HTR-8/SVneo (cell line): ENCODE results near the gene PEAK1.

Experiments used
- DNase-seq: peaks from one replicate; pipeline ENCODE4 v3.0.0; 2011; ENCODE audit warnings: low spot score, mixed read lengths; ENCODE audit not compliant: insufficient read length
- FAIRE-seq: peaks from 2 replicates; lab custom pipeline; 2011; peaks lifted over from hg19 to GRCh38; lab: Jason Lieb, UNC

PEAK1 gene

GRCh38 chr15:77145370-77145769 lies 274.5 kb downstream of the PEAK1 start:
- DNase-seq (no peak), FAIRE-seq (no peak)

GRCh38 chr15:77144492-77145070 lies 275.3 kb downstream of the PEAK1 start:
- peak; percentile 75 for FAIRE-seq
- peak; percentile 47 for DNase-seq

GRCh38 chr15:77144026-77144425 lies 275.9 kb downstream of the PEAK1 start:
- no peak for DNase-seq
- FAIRE-seq, result no peak

GRCh38 chr15:77143616-77144015 lies 276.3 kb downstream of the PEAK1 start:
- FAIRE-seq (no peak), DNase-seq (no peak)

GRCh38 chr15:77143191-77143590 lies 276.7 kb downstream of the PEAK1 start:
- DNase-seq (no peak), FAIRE-seq (no peak)

GRCh38 chr15:77140220-77140619 lies 279.7 kb downstream of the PEAK1 start:
- no peak for DNase-seq

GRCh38 chr15:77139312-77139711 lies 280.6 kb downstream of the PEAK1 start:
- DNase-seq (no peak), FAIRE-seq (no peak)

More at GRCh38 chr15:77140220-77140619, 279.7 kb downstream of the PEAK1 start:
- FAIRE-seq, result no peak

GRCh38 chr15:77138167-77138522 lies 281.8 kb downstream of the PEAK1 start:
- no peak for DNase-seq
- no peak for FAIRE-seq

GRCh38 chr15:77135181-77135580 lies 284.7 kb downstream of the PEAK1 start:
- FAIRE-seq (no peak), DNase-seq (no peak)

GRCh38 chr15:77130315-77130930 lies 289.5 kb downstream of the PEAK1 start:
- FAIRE-seq, result no peak
- no peak for DNase-seq

GRCh38 chr15:77127626-77128025 lies 292.3 kb downstream of the PEAK1 start:
- no peak for DNase-seq
- FAIRE-seq, result no peak

- FAIRE-seq (no peak), DNase-seq (no peak)
Measured at GRCh38 chr15:77126529-77127326, 293.2 kb downstream of the PEAK1 start.

- no peak for FAIRE-seq
- no peak for DNase-seq
Measured at GRCh38 chr15:77123854-77124253, 296.1 kb downstream of the PEAK1 start.

- no peak for FAIRE-seq
- no peak for DNase-seq
Measured at GRCh38 chr15:77122576-77122975, 297.3 kb downstream of the PEAK1 start.

GRCh38 chr15:77121599-77121998 lies 298.3 kb downstream of the PEAK1 start:
- DNase-seq (no peak), FAIRE-seq (no peak)

GRCh38 chr15:77120576-77120975 lies 299.3 kb downstream of the PEAK1 start:
- no peak for FAIRE-seq

GRCh38 chr15:77119446-77119845 lies 300.5 kb downstream of the PEAK1 start:
- no peak for FAIRE-seq
- no peak for DNase-seq

More at GRCh38 chr15:77120576-77120975, 299.3 kb downstream of the PEAK1 start:
- DNase-seq, result no peak

GRCh38 chr15:77118882-77119321 lies 301.0 kb downstream of the PEAK1 start:
- FAIRE-seq, result no peak
- DNase-seq, result peak; percentile 59

GRCh38 chr15:77115179-77115578 lies 304.7 kb downstream of the PEAK1 start:
- DNase-seq (no peak), FAIRE-seq (no peak)

GRCh38 chr15:77112838-77113504 lies 306.9 kb downstream of the PEAK1 start:
- DNase-seq (no peak), FAIRE-seq (no peak)

- DNase-seq (no peak), FAIRE-seq (no peak)
Measured at GRCh38 chr15:77111789-77112188, 308.1 kb downstream of the PEAK1 start.
